ENCODE results near the gene ZNF140.

The ZNF140 gene

DNA sequence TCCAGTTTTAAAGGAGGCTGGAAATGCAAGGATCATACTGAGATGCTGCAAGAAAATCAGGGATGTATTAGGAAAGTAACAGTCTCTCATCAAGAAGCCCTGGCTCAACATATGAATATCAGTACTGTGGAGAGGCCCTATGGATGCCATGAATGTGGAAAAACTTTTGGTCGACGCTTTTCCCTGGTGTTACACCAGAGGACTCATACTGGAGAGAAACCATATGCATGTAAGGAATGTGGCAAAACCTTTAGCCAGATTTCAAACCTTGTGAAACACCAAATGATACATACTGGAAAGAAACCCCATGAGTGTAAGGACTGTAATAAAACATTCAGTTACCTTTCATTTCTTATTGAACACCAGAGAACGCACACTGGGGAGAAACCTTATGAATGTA, 24.9 kb downstream of the ZNF140 start:
- H2BK5ac ChIP-seq (ENCODE audit: low read depth, low read length, poor library complexity), result no peak overlapping the region
- H3K36me3 ChIP-seq (ENCODE audit: control insufficient read depth in 1 of 2, insufficient read depth in 2 of 2, low read length in 2 of 2), result peaks cover 12 to 19% of the 10 kb centered on the region in 2 experiments
- H3K27ac ChIP-seq (ENCODE audit: low read depth, low read length), result no peak overlapping the region
- H3K14ac ChIP-seq (ENCODE audit: low read length), result no peak overlapping the region
- H4K8ac ChIP-seq (ENCODE audit: low read depth, low read length), result no peak overlapping the region
- H4K91ac ChIP-seq (ENCODE audit: low read depth, low read length), result no peak overlapping the region
- no peak overlapping the region for H3K9ac ChIP-seq (ENCODE audit: low read length)
- H3K79me1 ChIP-seq (ENCODE audit: low read length), result no peaks in the 10 kb centered on the region
- H3K4ac ChIP-seq (ENCODE audit: low read depth, low read length), result no peak overlapping the region
- H3K4me2 ChIP-seq (ENCODE audit: low read length), result no peak overlapping the region
- H2BK12ac ChIP-seq (ENCODE audit: low read length), result no peak overlapping the region
- H2AK5ac ChIP-seq (ENCODE audit: low read length), result no peak overlapping the region
- H3K79me2 ChIP-seq (ENCODE audit: control insufficient read depth, insufficient read depth, low read length, poor library complexity), result no peaks in the 10 kb centered on the region
- no peak for DNase-seq
- no peaks in the 10 kb centered on the region for H3K4me1 ChIP-seq (ENCODE audit: control insufficient read depth in 1 of 2, insufficient read depth in 2 of 2, low read length in 2 of 2)
- no peak overlapping the region for H3K23ac ChIP-seq (ENCODE audit: low read length)
- H2AFZ ChIP-seq (ENCODE audit: insufficient read depth, low read length, poor library complexity), result no peak overlapping the region
- H4K12ac ChIP-seq (ENCODE audit: low read depth, low read length), result no peak overlapping the region
- H3K27me3 ChIP-seq (ENCODE audit: insufficient read depth, low read length), result no peaks in the 10 kb centered on the region
- H3K9me3 ChIP-seq (ENCODE audit: insufficient read depth, low read depth, low read length), result peaks cover 5% of the 10 kb centered on the region
- no peak overlapping the region for H3K18ac ChIP-seq (ENCODE audit: low read length)
- no CpG with 5 or more reads among the region's 3 CpGs for WGBS (ENCODE audit: extremely low coverage, insufficient coverage, insufficient read length)
- H2BK120ac ChIP-seq (ENCODE audit: insufficient read depth, low read length, poor library complexity), result no peak overlapping the region
- no peak overlapping the region for H3K4me3 ChIP-seq (ENCODE audit: low read depth, low read length)

DNA sequence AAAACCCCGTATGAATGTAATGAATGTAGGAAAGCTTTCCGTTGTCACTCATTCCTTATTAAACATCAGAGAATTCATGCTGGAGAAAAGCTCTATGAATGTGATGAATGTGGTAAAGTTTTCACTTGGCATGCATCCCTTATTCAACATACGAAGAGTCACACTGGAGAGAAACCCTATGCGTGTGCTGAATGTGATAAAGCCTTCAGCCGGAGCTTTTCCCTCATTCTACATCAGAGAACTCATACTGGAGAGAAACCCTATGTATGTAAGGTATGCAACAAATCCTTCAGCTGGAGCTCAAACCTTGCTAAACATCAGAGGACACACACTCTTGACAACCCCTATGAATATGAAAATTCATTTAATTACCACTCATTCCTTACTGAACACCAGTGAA, 25.5 kb downstream of the ZNF140 start:
- no peak overlapping the region for H2BK12ac ChIP-seq (ENCODE audit: low read length)
- peaks cover 10 to 16% of the 10 kb centered on the region in 2 experiments for H3K36me3 ChIP-seq (ENCODE audit: control insufficient read depth in 1 of 2, insufficient read depth in 2 of 2, low read length in 2 of 2)

DNA sequence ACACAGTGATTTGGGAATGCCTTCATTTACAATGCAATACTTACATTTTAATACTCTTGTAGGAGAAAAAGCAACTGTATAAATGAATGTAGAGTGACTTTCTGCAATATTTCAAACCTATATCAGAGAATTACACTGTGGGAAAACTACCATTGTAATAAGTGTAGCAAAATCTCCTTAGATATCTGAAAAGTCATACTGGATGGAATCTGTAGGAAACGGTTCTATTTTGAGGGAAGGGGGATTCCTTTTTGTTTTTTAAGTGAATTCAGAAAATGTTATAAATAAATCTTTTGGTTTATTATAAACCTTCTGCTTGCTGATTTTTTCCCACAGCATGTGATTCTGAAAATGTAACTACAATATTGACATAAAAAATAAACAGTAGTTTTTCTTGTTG, 26.4 kb downstream of the ZNF140 start:
- Histone ChIP-seq H3K9ac (ENCODE audit: low read length) (no peak overlapping the region), H3K79me2 (ENCODE audit: control insufficient read depth, insufficient read depth, low read length, poor library complexity) (no peaks in the 10 kb centered on the region), H3K4ac (ENCODE audit: low read depth, low read length) (no peak overlapping the region), H3K36me3 (ENCODE audit: control insufficient read depth in 1 of 2, insufficient read depth in 2 of 2, low read length in 2 of 2) (peaks cover 6 to 13% of the 10 kb centered on the region in 2 experiments), H2BK12ac (ENCODE audit: low read length) (no peak overlapping the region), H4K91ac (ENCODE audit: low read depth, low read length) (no peak overlapping the region), H3K23ac (ENCODE audit: low read length) (no peak overlapping the region), H2AK5ac (ENCODE audit: low read length) (no peak overlapping the region), H3K4me2 (ENCODE audit: low read length) (no peak overlapping the region), H3K4me3 (ENCODE audit: low read depth, low read length) (no peak overlapping the region), H3K9me3 (ENCODE audit: insufficient read depth, low read depth, low read length) (peaks cover 3% of the 10 kb centered on the region), H3K14ac (ENCODE audit: low read length) (no peak overlapping the region), H2BK120ac (ENCODE audit: insufficient read depth, low read length, poor library complexity) (no peak overlapping the region), H3K79me1 (ENCODE audit: low read length) (no peaks in the 10 kb centered on the region), H4K12ac (ENCODE audit: low read depth, low read length) (no peak overlapping the region), H4K8ac (ENCODE audit: low read depth, low read length) (no peak overlapping the region), H3K27me3 (ENCODE audit: insufficient read depth, low read length) (no peaks in the 10 kb centered on the region), H3K27ac (ENCODE audit: low read depth, low read length) (no peak overlapping the region), H2AFZ (ENCODE audit: insufficient read depth, low read length, poor library complexity) (no peak overlapping the region), H3K18ac (ENCODE audit: low read length) (no peak overlapping the region), H3K4me1 (ENCODE audit: control insufficient read depth in 1 of 2, insufficient read depth in 2 of 2, low read length in 2 of 2) (no peaks in the 10 kb centered on the region), H2BK5ac (ENCODE audit: low read depth, low read length, poor library complexity) (no peak overlapping the region)
- DNase-seq, result no peak
- no CpG with 5 or more reads among the region's 1 CpG for WGBS (ENCODE audit: extremely low coverage, insufficient coverage, insufficient read length)

More for the DNA sequence above, 25.5 kb downstream of the ZNF140 start:
- Histone ChIP-seq H3K9me3 (ENCODE audit: insufficient read depth, low read depth, low read length) (peaks cover 3% of the 10 kb centered on the region), H3K27me3 (ENCODE audit: insufficient read depth, low read length) (no peaks in the 10 kb centered on the region), H3K4me1 (ENCODE audit: control insufficient read depth in 1 of 2, insufficient read depth in 2 of 2, low read length in 2 of 2) (no peaks in the 10 kb centered on the region), H3K79me1 (ENCODE audit: low read length) (no peaks in the 10 kb centered on the region), H2BK5ac (ENCODE audit: low read depth, low read length, poor library complexity) (no peak overlapping the region), H2AFZ (ENCODE audit: insufficient read depth, low read length, poor library complexity) (no peak overlapping the region), H4K91ac (ENCODE audit: low read depth, low read length) (no peak overlapping the region), H3K14ac (ENCODE audit: low read length) (no peak overlapping the region), H4K12ac (ENCODE audit: low read depth, low read length) (no peak overlapping the region), H2AK5ac (ENCODE audit: low read length) (no peak overlapping the region), H3K27ac (ENCODE audit: low read depth, low read length) (no peak overlapping the region), H3K4me2 (ENCODE audit: low read length) (no peak overlapping the region), H3K4me3 (ENCODE audit: low read depth, low read length) (no peak overlapping the region), H2BK120ac (ENCODE audit: insufficient read depth, low read length, poor library complexity) (no peak overlapping the region), H3K23ac (ENCODE audit: low read length) (no peak overlapping the region), H3K79me2 (ENCODE audit: control insufficient read depth, insufficient read depth, low read length, poor library complexity) (no peaks in the 10 kb centered on the region), H4K8ac (ENCODE audit: low read depth, low read length) (no peak overlapping the region), H3K4ac (ENCODE audit: low read depth, low read length) (no peak overlapping the region), H3K9ac (ENCODE audit: low read length) (no peak overlapping the region), H3K18ac (ENCODE audit: low read length) (no peak overlapping the region)
- no CpG with 5 or more reads among the region's 5 CpGs for WGBS (ENCODE audit: extremely low coverage, insufficient coverage, insufficient read length)
- DNase-seq, result no peak

DNA sequence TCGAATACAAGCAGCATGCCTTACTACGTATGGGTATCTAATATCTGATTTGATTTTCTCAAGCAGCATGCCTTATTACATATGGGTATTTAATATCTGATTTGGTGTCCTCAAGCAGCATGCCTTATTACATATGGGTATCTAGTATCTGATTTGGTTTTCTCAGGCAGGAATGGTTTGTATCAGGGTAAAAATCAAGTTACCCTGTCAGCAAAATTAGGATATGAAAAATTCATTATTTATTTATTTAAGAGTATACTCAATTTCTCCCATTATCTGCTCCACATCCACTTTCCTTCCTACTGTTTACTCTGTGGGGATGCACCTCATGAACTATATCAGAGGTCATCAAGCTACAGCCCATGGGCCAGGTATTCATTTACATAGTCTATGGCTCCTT, 27.4 kb downstream of the ZNF140 start:
- H4K12ac ChIP-seq (ENCODE audit: low read depth, low read length), result no peak overlapping the region
- H2BK120ac ChIP-seq (ENCODE audit: insufficient read depth, low read length, poor library complexity), result no peak overlapping the region
- no peaks in the 10 kb centered on the region for H3K79me1 ChIP-seq (ENCODE audit: low read length)
- H2BK5ac ChIP-seq (ENCODE audit: low read depth, low read length, poor library complexity), result no peak overlapping the region
- H3K4me3 ChIP-seq (ENCODE audit: low read depth, low read length), result no peak overlapping the region
- H3K4me1 ChIP-seq (ENCODE audit: control insufficient read depth in 1 of 2, insufficient read depth in 2 of 2, low read length in 2 of 2), result no peaks in the 10 kb centered on the region
- H3K9ac ChIP-seq (ENCODE audit: low read length), result no peak overlapping the region
- no peak overlapping the region for H3K18ac ChIP-seq (ENCODE audit: low read length)
- H3K79me2 ChIP-seq (ENCODE audit: control insufficient read depth, insufficient read depth, low read length, poor library complexity), result no peaks in the 10 kb centered on the region
- no peak overlapping the region for H2AK5ac ChIP-seq (ENCODE audit: low read length)
- no peak overlapping the region for H3K4ac ChIP-seq (ENCODE audit: low read depth, low read length)
- no peak overlapping the region for H3K23ac ChIP-seq (ENCODE audit: low read length)
- no peak for DNase-seq
- no peak overlapping the region for H4K8ac ChIP-seq (ENCODE audit: low read depth, low read length)
- H2BK12ac ChIP-seq (ENCODE audit: low read length), result no peak overlapping the region
- peaks cover 2 to 13% of the 10 kb centered on the region in 2 experiments for H3K36me3 ChIP-seq (ENCODE audit: control insufficient read depth in 1 of 2, insufficient read depth in 2 of 2, low read length in 2 of 2)
- peaks cover 5% of the 10 kb centered on the region for H3K9me3 ChIP-seq (ENCODE audit: insufficient read depth, low read depth, low read length)
- no peak overlapping the region for H2AFZ ChIP-seq (ENCODE audit: insufficient read depth, low read length, poor library complexity)
- H3K14ac ChIP-seq (ENCODE audit: low read length), result no peak overlapping the region
- H3K27ac ChIP-seq (ENCODE audit: low read depth, low read length), result no peak overlapping the region
- no peaks in the 10 kb centered on the region for H3K27me3 ChIP-seq (ENCODE audit: insufficient read depth, low read length)
- WGBS (ENCODE audit: extremely low coverage, insufficient coverage, insufficient read length), result no CpG with 5 or more reads among the region's 2 CpGs
- H4K91ac ChIP-seq (ENCODE audit: low read depth, low read length), result no peak overlapping the region
- no peak overlapping the region for H3K4me2 ChIP-seq (ENCODE audit: low read length)

All from trophoblast cell (in vitro differentiated cells and primary cell).